ENCODE measurements around the gene LY6G6F.

GRCh38 chr6:31730631-31731086 is 24.0 kb downstream of the LY6G6F start:
- TF ChIP-seq POLR2A (IDR thresholded peaks at IDR 0.05; ENCODE audit: low read length) (no peak), GATA1 (IDR thresholded peaks at IDR 0.05; ENCODE audit: low read depth, low read length) (no peak)
